WTC11 (cell line): Measurements from ENCODE around the gene TLE4.

Experiments used
- ARID4B ChIP-seq: sonication (generic); formaldehyde crosslinking; IDR thresholded peaks from 2 replicates; pipeline ENCODE4 v1.8.0; 2023; ENCODE audit warnings: missing genetic modification reagents, mild to moderate bottlenecking, borderline replicate concordance
- CTCF ChIP-seq: fragments of 200-600 bp; IDR thresholded peaks from 2 replicates; pipeline ENCODE4 v1.8.0; 2022; ENCODE audit warnings: antibody characterized with exemption
- IRF1 ChIP-seq: sonication (generic); formaldehyde crosslinking; IDR thresholded peaks from 2 replicates; pipeline ENCODE4 v1.8.0; 2023; ENCODE audit warnings: missing genetic modification reagents
- JUN ChIP-seq: sonication (generic); formaldehyde crosslinking; IDR thresholded peaks from 2 replicates; pipeline ENCODE4 v1.8.0; 2023; ENCODE audit warnings: mild to moderate bottlenecking, missing genetic modification reagents
- PREB ChIP-seq: sonication (generic); formaldehyde crosslinking; IDR thresholded peaks from 2 replicates; pipeline ENCODE4 v1.8.1; 2022; ENCODE audit warnings: mild to moderate bottlenecking, missing genetic modification reagents, moderate library complexity, borderline replicate concordance
- RELA ChIP-seq: sonication (generic); formaldehyde crosslinking; IDR thresholded peaks from 2 replicates; pipeline ENCODE4 v1.8.1; 2022; ENCODE audit warnings: missing genetic modification reagents, mild to moderate bottlenecking, borderline replicate concordance
- STAT6 ChIP-seq: sonication (generic); formaldehyde crosslinking; conservative IDR thresholded peaks from 2 replicates; pipeline ENCODE4 v1.8.1; 2023; ENCODE audit warnings: mild to moderate bottlenecking, low read depth, missing genetic modification reagents, moderate library complexity
- TCF7 ChIP-seq: sonication (generic); formaldehyde crosslinking; IDR thresholded peaks from 2 replicates; pipeline ENCODE4 v1.8.0; 2022; ENCODE audit warnings: mild to moderate bottlenecking, low read depth, missing genetic modification reagents, moderate library complexity
- TEAD4 ChIP-seq: sonication (generic); formaldehyde crosslinking; IDR thresholded peaks from 2 replicates; pipeline ENCODE4 v1.8.0; 2022; ENCODE audit warnings: mild to moderate bottlenecking, missing genetic modification reagents
- ZBTB21 ChIP-seq: sonication (generic); formaldehyde crosslinking; IDR thresholded peaks from 2 replicates; pipeline ENCODE4 v1.8.1; 2023; ENCODE audit warnings: mild to moderate bottlenecking, missing genetic modification reagents, borderline replicate concordance
- ZNF121 ChIP-seq: sonication (generic); formaldehyde crosslinking; IDR thresholded peaks from 2 replicates; pipeline ENCODE4 v1.8.0; 2023; ENCODE audit warnings: missing genetic modification reagents
- ZNF423 ChIP-seq: fragments of 250-450 bp; sonication (Bioruptor Pico); IDR thresholded peaks from 2 replicates; pipeline ENCODE4 v2.1.2; 2022; ENCODE audit warnings: mild to moderate bottlenecking, moderate library complexity

DNA sequence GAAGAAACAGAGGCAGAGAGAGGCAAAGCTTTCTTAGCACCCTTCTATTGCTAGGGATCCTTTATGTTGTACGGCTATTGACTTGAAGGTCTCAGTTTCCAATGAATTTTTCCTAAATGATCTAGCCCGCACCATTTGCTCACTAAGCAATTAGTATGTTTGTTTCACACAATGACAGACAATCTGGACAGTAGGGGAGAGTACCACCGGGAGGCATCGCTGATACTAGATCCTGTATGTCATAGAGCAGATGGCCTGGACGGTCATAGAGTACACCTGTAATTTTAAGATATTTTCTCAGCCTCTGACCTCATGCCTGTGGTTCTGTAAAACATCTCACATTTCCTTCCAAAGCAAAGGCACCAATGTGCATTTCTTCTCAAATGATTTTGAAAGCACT, 194.3 kb downstream of the TLE4 start:
- no peak for TF ChIP-seq STAT6 (CRISPR knock-in tag)
- TF ChIP-seq JUN (CRISPR knock-in tag), result no peak
- no peak for TF ChIP-seq ZNF121 (CRISPR knock-in tag)
- no peak for TF ChIP-seq IRF1 (CRISPR knock-in tag)
- no peak for TF ChIP-seq PREB
- no peak for TF ChIP-seq CTCF
- no peak for TF ChIP-seq TEAD4 (CRISPR knock-in tag)
- TF ChIP-seq ZNF423 (CRISPR knock-in tag), result no peak
- TF ChIP-seq ZBTB21 (CRISPR knock-in tag), result no peak
- TF ChIP-seq ARID4B (CRISPR knock-in tag), result no peak
- TF ChIP-seq TCF7 (CRISPR knock-in tag), result no peak
- no peak for TF ChIP-seq RELA
